Measurements from ENCODE around the gene PDZD8.

GRCh38 chr10:117271427-117271826 lies 103.8 kb downstream of the PDZD8 start:
- TF ChIP-seq POLR2A (IDR thresholded peaks at IDR 0.05; ENCODE audit: extremely low read depth, insufficient read length) (no peak), CTCF (IDR thresholded peaks at IDR 0.05; ENCODE audit: low read depth, low read length) (no peak), MAX (IDR thresholded peaks at IDR 0.05; ENCODE audit: low read depth, low read length) (no peak), MYC (IDR thresholded peaks at IDR 0.05; ENCODE audit: low read depth, low read length) (no peak)
